K562 (cell line): ENCODE data around the gene GFAP. TPM values are rescaled to one million over a fixed set of nuclear protein-coding genes. Genes with fewer than 3 reads are reported as not detected.
A peak's percentile ranks its signal among the peaks of the same experiment; 100 is the strongest.

Experiments
- FOXJ3 ChIP-seq: sonication (generic); formaldehyde crosslinking; IDR thresholded peaks from 2 replicates; pipeline ENCODE4 v1.4.0; 2020; ENCODE audit warnings: mild to moderate bottlenecking, missing genetic modification reagents
- IRF2 ChIP-seq: sonication (generic); formaldehyde crosslinking; IDR thresholded peaks from 2 replicates; pipeline ENCODE4 v1.8.1; 2022; ENCODE audit warnings: mild to moderate bottlenecking, missing genetic modification reagents
- KDM2B ChIP-seq: fragments of 250-450 bp; sonication (Bioruptor Pico); IDR thresholded peaks from 2 replicates; pipeline ENCODE4 v1.8.0; 2021; ENCODE audit warnings: mild to moderate bottlenecking, moderate library complexity
- L3MBTL2 ChIP-seq: fragments of 450-650 bp; IDR thresholded peaks from 2 replicates; pipeline ENCODE4 v1.6.1; 2016; ENCODE audit warnings: mild to moderate bottlenecking, moderate library complexity
- MIER1 ChIP-seq: fragments of 450-650 bp; IDR thresholded peaks from 2 replicates; pipeline ENCODE4 v1.6.1; 2016; ENCODE audit warnings: antibody characterized with exemption, mild to moderate bottlenecking, low read depth
- NCOA4 ChIP-seq: fragments of 450-650 bp; IDR thresholded peaks from 2 replicates; pipeline ENCODE4 v1.6.1; 2018; ENCODE audit warnings: mild to moderate bottlenecking; ENCODE audit not compliant: partially characterized antibody
- NEUROD1 ChIP-seq: fragments of 150-350 bp; IDR thresholded peaks from 2 replicates; pipeline ENCODE4 v1.6.1; 2014; ENCODE audit warnings: borderline replicate concordance, low read length, low read depth; ENCODE audit not compliant: partially characterized antibody
- NR2F6 ChIP-seq: fragments of 450-650 bp; formaldehyde crosslinking; IDR thresholded peaks from 2 replicates; pipeline ENCODE4 v1.4.0; 2020; ENCODE audit warnings: mild to moderate bottlenecking
- RFX5 ChIP-seq: IDR thresholded peaks from 2 replicates; pipeline ENCODE4 v1.6.1; 2011; ENCODE audit warnings: low read depth, mild to moderate bottlenecking, improper control_type of control experiment, low read length
- SRF ChIP-seq, 2 experiments: fragments of 250-450, 450-650 bp in 1 of 2; sonication (Bioruptor Pico) in 1 of 2; sonication (generic) in 1 of 2; formaldehyde crosslinking; IDR thresholded peaks; 2 replicates each; pipeline versions ENCODE4 v1.5.0 to v1.5.1; 2020 to 2022; ENCODE audit warnings: mild to moderate bottlenecking in 1 of 2, missing genetic modification reagents in 1 of 2
- SRSF3 ChIP-seq: fragments of 200-400 bp; formaldehyde crosslinking; IDR thresholded peaks from 2 replicates; pipeline ENCODE4 v1.6.1; 2016; ENCODE audit warnings: mild to moderate bottlenecking, low read length, moderate library complexity; ENCODE audit not compliant: insufficient read depth
- ZNF121 ChIP-seq: sonication (generic); formaldehyde crosslinking; conservative IDR thresholded peaks from 2 replicates; pipeline ENCODE4 v1.8.0; 2022; ENCODE audit warnings: missing genetic modification reagents
- ZNF584 ChIP-seq: fragments of 200-800 bp; sonication (Bioruptor generic); IDR thresholded peaks from 2 replicates; pipeline ENCODE4 v1.6.1; 2016; ENCODE audit warnings: low read depth, mild to moderate bottlenecking, missing genetic modification characterization, missing compliant biosample characterization
- ZSCAN29 ChIP-seq: fragments of 450-650 bp; IDR thresholded peaks from 2 replicates; pipeline ENCODE4 v1.6.1; 2017
- polyA plus RNA-seq, 8 experiments: library from polyadenylated mRNA; depleted of rRNA in 4 of 8; stranded (reverse) in 5 of 8; unstranded in 3 of 8; fragments of >200 nt; fragmentation: Nextera tagmentation in 2 of 8; fragmentation: Illumina TruSeq in 1 of 8; extraction: Ambion mirVana in 2 of 8; extraction: Trizol in 1 of 8; gene quantifications; 2 replicates each; pipeline versions ENCODE4 v1.2.1 to v1.2.3, GENCODE V29; 2011 to 2014; ENCODE audit warnings: inconsistent platforms in 1 of 8, missing spikeins in 1 of 8
- total RNA-seq, 7 experiments: library from RNA; depleted of rRNA in 6 of 7; stranded (reverse); fragments of >200 nt in 6 of 7; fragmentation: Illumina TruSeq in 2 of 7; extraction: Trizol in 2 of 7; gene quantifications; 2 replicates each; pipeline versions ENCODE4 v1.2.1 to v1.2.3, GENCODE V29; 2011 to 2021; ENCODE audit warnings: low replicate concordance in 1 of 7
- TF ChIP-seq, protein P1 (sequence below): sonication (generic); formaldehyde crosslinking; IDR thresholded peaks from 2 replicates; pipeline ENCODE4 v1.8.1; 2023; ENCODE audit warnings: missing genetic modification reagents, mild to moderate bottlenecking, borderline replicate concordance
- TF ChIP-seq, protein P2 (sequence below): fragments of 250-450 bp; sonication (Bioruptor Pico); IDR thresholded peaks from 2 replicates; pipeline ENCODE4 v1.5.0; 2020; ENCODE audit warnings: mild to moderate bottlenecking
- TF ChIP-seq, protein P3 (sequence below), 3 experiments: IDR thresholded peaks in 2 of 3; conservative IDR thresholded peaks in 1 of 3; 2 replicates each; pipeline ENCODE4 v1.5.1; 2011 to 2012; ENCODE audit warnings: low read length in 3 of 3, mild to moderate bottlenecking in 3 of 3, control low read depth in 2 of 3, improper control_type of control experiment in 1 of 3, inconsistent platforms in 1 of 3, low read depth in 1 of 3, mixed read lengths in 1 of 3, moderate library complexity in 1 of 3; ENCODE audit not compliant: insufficient read depth in 2 of 3
- TF ChIP-seq, protein P4 (sequence below): sonication (generic); formaldehyde crosslinking; IDR thresholded peaks from 2 replicates; pipeline ENCODE4 v1.8.1; 2022; ENCODE audit warnings: missing genetic modification reagents

GFAP gene
- total and polyA plus RNA-seq, 9 of the 15 experiments (the other 6 are each of a cell fraction or from before 2014, with no cell fraction given): 0.07 to 1.4 (median 0.60) TPM; not detected in 1

DNA sequence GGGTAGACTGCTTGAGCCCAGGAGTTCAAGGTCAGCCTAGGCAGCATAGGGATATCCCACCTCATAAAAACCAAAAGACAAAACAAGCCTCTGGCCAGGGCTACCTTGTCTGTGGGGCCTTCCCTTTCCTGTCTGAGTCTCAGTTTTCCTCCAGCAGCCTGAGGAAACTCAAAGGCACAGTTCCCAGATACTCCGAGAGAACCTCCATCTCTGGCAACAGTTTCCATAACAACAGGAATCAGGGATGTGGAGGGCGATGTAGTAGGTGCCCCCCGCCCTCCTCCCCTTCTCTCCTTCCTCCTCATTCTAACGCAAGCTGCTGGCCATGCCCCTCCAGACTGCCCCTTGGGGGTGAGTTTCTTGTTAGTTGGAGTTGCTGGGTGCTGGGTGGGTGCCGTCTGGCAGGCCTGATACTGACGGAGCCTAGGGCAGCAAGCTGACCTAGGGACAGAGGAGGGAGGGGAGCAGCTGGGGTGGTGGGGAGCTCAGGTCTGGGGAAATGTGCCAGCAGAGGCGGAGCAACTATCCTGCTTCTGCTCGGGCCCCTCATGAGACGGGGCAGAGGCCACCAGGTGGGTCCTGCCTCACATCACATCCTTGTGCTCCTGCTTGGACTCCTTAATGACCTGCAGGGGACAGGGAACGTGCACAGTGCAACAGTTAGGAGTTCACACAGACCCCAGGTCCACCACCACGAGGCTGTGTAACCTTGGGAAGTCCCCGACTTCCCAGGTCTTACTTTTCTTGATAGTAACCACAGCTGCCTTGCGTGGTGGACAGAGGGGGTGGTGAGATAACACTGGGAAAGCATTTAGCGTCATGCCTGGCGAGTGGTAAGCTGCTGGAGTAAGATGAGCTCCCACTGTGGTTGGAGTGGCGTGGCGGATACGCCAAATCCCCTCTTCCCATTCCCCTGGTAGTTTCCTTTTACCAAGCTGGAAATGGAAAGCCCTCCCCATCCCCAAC lies 8.3 kb downstream of the GFAP start (continued):
- TF ChIP-seq, protein P1, sequence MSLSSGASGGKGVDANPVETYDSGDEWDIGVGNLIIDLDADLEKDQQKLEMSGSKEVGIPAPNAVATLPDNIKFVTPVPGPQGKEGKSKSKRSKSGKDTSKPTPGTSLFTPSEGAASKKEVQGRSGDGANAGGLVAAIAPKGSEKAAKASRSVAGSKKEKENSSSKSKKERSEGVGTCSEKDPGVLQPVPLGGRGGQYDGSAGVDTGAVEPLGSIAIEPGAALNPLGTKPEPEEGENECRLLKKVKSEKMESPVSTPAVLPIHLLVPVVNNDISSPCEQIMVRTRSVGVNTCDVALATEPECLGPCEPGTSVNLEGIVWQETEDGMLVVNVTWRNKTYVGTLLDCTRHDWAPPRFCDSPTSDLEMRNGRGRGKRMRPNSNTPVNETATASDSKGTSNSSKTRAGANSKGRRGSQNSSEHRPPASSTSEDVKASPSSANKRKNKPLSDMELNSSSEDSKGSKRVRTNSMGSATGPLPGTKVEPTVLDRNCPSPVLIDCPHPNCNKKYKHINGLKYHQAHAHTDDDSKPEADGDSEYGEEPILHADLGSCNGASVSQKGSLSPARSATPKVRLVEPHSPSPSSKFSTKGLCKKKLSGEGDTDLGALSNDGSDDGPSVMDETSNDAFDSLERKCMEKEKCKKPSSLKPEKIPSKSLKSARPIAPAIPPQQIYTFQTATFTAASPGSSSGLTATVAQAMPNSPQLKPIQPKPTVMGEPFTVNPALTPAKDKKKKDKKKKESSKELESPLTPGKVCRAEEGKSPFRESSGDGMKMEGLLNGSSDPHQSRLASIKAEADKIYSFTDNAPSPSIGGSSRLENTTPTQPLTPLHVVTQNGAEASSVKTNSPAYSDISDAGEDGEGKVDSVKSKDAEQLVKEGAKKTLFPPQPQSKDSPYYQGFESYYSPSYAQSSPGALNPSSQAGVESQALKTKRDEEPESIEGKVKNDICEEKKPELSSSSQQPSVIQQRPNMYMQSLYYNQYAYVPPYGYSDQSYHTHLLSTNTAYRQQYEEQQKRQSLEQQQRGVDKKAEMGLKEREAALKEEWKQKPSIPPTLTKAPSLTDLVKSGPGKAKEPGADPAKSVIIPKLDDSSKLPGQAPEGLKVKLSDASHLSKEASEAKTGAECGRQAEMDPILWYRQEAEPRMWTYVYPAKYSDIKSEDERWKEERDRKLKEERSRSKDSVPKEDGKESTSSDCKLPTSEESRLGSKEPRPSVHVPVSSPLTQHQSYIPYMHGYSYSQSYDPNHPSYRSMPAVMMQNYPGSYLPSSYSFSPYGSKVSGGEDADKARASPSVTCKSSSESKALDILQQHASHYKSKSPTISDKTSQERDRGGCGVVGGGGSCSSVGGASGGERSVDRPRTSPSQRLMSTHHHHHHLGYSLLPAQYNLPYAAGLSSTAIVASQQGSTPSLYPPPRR: no peak
- TF ChIP-seq KDM2B (CRISPR knock-in tag) (no peak), SRSF3 (no peak), ZSCAN29 (peak; percentile 19; the same call in 1 of the 2 replicates), L3MBTL2 (peak; percentile 64; the same call in 1 of the 2 replicates), SRF (CRISPR knock-in tag; IDR thresholded peaks at IDR 0.05) (no peak), RFX5 (no peak), IRF2 (CRISPR knock-in tag) (no peak), NR2F6 (CRISPR knock-in tag) (no peak), ZNF121 (CRISPR knock-in tag) (no peak), ZNF584 (CRISPR knock-in tag) (no peak), NCOA4 (no peak), MIER1 (no peak), FOXJ3 (CRISPR knock-in tag) (no peak), NEUROD1 (no peak)
- TF ChIP-seq, protein P2, sequence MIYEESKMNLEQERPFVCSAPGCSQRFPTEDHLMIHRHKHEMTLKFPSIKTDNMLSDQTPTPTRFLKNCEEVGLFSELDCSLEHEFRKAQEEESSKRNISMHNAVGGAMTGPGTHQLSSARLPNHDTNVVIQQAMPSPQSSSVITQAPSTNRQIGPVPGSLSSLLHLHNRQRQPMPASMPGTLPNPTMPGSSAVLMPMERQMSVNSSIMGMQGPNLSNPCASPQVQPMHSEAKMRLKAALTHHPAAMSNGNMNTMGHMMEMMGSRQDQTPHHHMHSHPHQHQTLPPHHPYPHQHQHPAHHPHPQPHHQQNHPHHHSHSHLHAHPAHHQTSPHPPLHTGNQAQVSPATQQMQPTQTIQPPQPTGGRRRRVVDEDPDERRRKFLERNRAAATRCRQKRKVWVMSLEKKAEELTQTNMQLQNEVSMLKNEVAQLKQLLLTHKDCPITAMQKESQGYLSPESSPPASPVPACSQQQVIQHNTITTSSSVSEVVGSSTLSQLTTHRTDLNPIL (CRISPR knock-in tag): no peak
- TF ChIP-seq, protein P3, sequence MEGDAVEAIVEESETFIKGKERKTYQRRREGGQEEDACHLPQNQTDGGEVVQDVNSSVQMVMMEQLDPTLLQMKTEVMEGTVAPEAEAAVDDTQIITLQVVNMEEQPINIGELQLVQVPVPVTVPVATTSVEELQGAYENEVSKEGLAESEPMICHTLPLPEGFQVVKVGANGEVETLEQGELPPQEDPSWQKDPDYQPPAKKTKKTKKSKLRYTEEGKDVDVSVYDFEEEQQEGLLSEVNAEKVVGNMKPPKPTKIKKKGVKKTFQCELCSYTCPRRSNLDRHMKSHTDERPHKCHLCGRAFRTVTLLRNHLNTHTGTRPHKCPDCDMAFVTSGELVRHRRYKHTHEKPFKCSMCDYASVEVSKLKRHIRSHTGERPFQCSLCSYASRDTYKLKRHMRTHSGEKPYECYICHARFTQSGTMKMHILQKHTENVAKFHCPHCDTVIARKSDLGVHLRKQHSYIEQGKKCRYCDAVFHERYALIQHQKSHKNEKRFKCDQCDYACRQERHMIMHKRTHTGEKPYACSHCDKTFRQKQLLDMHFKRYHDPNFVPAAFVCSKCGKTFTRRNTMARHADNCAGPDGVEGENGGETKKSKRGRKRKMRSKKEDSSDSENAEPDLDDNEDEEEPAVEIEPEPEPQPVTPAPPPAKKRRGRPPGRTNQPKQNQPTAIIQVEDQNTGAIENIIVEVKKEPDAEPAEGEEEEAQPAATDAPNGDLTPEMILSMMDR (IDR thresholded peaks at IDR 0.05 in 2 of 3, conservative IDR thresholded peaks at IDR 0.05 in 1 of 3; ENCODE audit: insufficient read depth in 2 of 3, low read depth in 1 of 3, low read length in 3 of 3): no peak
- TF ChIP-seq, protein P4, sequence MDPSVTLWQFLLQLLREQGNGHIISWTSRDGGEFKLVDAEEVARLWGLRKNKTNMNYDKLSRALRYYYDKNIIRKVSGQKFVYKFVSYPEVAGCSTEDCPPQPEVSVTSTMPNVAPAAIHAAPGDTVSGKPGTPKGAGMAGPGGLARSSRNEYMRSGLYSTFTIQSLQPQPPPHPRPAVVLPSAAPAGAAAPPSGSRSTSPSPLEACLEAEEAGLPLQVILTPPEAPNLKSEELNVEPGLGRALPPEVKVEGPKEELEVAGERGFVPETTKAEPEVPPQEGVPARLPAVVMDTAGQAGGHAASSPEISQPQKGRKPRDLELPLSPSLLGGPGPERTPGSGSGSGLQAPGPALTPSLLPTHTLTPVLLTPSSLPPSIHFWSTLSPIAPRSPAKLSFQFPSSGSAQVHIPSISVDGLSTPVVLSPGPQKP (CRISPR knock-in tag): no peak
